SK-N-SH (cell line): ENCODE data around the gene FYB1. TPM values are rescaled to one million over a fixed set of nuclear protein-coding genes. Genes with fewer than 3 reads are reported as not detected.

Experiments
- CTCF ChIA-PET: fragments of 300-600, 350-600 bp; formaldehyde crosslinking; extraction: SDS; loops from one replicate; lab custom pipeline; 2021; lab: Yijun Ruan, JAX
- POLR2A ChIA-PET: fragments of 350-600 bp; sonication (Branson Sonifier 250); formaldehyde crosslinking; extraction: SDS; loops from one replicate; lab custom pipeline; 2020; ENCODE audit warnings: antibody characterized with exemption, inconsistent platforms; lab: Yijun Ruan, JAX
- DNase-seq: peaks from one replicate; pipeline ENCODE4 v3.0.0; 2012
- H2AFZ ChIP-seq: fragments of 200-600 bp; sonication (generic); 2 replicates; pipeline ENCODE4 v1.8.1; 2016; ENCODE audit warnings: antibody characterized with exemption, mild to moderate bottlenecking, low read depth
- H3F3A ChIP-seq: fragments of 200-600 bp; sonication (generic); replicated peaks from 2 replicates; pipeline ENCODE3; 2016; ENCODE audit warnings: antibody characterized with exemption, mild to moderate bottlenecking; ENCODE audit not compliant: insufficient read depth
- H3K27ac ChIP-seq, 2 experiments: fragments of 200-500 bp in 1 of 2; fragments of 200-600 bp in 1 of 2; sonication (Bioruptor generic) in 1 of 2; sonication (generic), shearing (Covaris generic) in 1 of 2; 2 replicates each; pipeline versions ENCODE4 v1.5.1 to v1.6.1; 2014 to 2016; ENCODE audit warnings: low read depth in 2 of 2, inconsistent platforms in 1 of 2, low read length in 1 of 2, mild to moderate bottlenecking in 1 of 2, mixed read lengths in 1 of 2
- H3K27me3 ChIP-seq: fragments of 200-600 bp; sonication (generic), shearing (Covaris generic); 2 replicates; pipeline ENCODE4 v1.6.1; 2016; ENCODE audit warnings: mixed run types; ENCODE audit not compliant: insufficient read depth
- H3K36me3 ChIP-seq, 2 experiments: fragments of 200-500 bp in 1 of 2; fragments of 200-600 bp in 1 of 2; sonication (Bioruptor generic) in 1 of 2; sonication (generic) in 1 of 2; replicated peaks in 1 of 2; 2 replicates each; pipeline versions ENCODE3 to v1.5.1; 2014 to 2016; ENCODE audit warnings: low read length in 1 of 2, mild to moderate bottlenecking in 1 of 2; ENCODE audit not compliant: insufficient read depth in 2 of 2, control insufficient read depth in 1 of 2
- H3K4me1 ChIP-seq, 2 experiments: fragments of 200-500 bp in 1 of 2; fragments of 200-600 bp in 1 of 2; sonication (Bioruptor generic) in 1 of 2; sonication (generic), shearing (Covaris generic) in 1 of 2; 2 replicates each; pipeline versions ENCODE4 v1.5.1 to v1.6.1; 2014 to 2016; ENCODE audit warnings: low read depth in 1 of 2, low read length in 1 of 2, mixed run types in 1 of 2; ENCODE audit not compliant: insufficient read depth in 2 of 2, control insufficient read depth in 1 of 2
- H3K4me2 ChIP-seq: fragments of 200-600 bp; sonication (generic), shearing (Covaris generic); 2 replicates; pipeline ENCODE4 v1.6.1; 2017; ENCODE audit warnings: mixed run types
- H3K4me3 ChIP-seq, 2 experiments: fragments of 200-500 bp in 1 of 2; fragments of 200-600 bp in 1 of 2; sonication (Bioruptor generic) in 1 of 2; sonication (generic), shearing (Covaris generic) in 1 of 2; 2 replicates each; pipeline versions ENCODE4 v1.5.1 to v1.8.1; 2014 to 2016; ENCODE audit warnings: low read depth in 2 of 2, inconsistent platforms in 1 of 2, low read length in 1 of 2, mild to moderate bottlenecking in 1 of 2, mixed read lengths in 1 of 2, moderate library complexity in 1 of 2
- H3K79me2 ChIP-seq: fragments of 200-600 bp; sonication (generic); 2 replicates; pipeline ENCODE4 v1.8.1; 2017; ENCODE audit warnings: mild to moderate bottlenecking; ENCODE audit not compliant: insufficient read depth
- H3K9ac ChIP-seq: fragments of 200-600 bp; sonication (generic); 2 replicates; pipeline ENCODE4 v1.6.1; 2017; ENCODE audit warnings: mixed run types
- H3K9me2 ChIP-seq: fragments of 200-600 bp; sonication (generic); 2 replicates; pipeline ENCODE4 v1.6.1; 2017; ENCODE audit warnings: mixed run types
- H3K9me3 ChIP-seq: fragments of 200-600 bp; sonication (generic); 2 replicates; pipeline ENCODE4 v1.6.1; 2017; ENCODE audit warnings: mixed run types, mild to moderate bottlenecking, moderate library complexity
- H4K20me1 ChIP-seq: fragments of 200-600 bp; sonication (generic); 2 replicates; pipeline ENCODE4 v1.6.1; 2017; ENCODE audit warnings: mild to moderate bottlenecking, mixed run types; ENCODE audit not compliant: insufficient read depth
- CTCF ChIP-seq: fragments of 200-600 bp; sonication (generic); IDR thresholded peaks from 2 replicates; pipeline ENCODE4 v1.6.1; 2017; ENCODE audit warnings: antibody characterized with exemption, mild to moderate bottlenecking, moderate library complexity
- ELF1 ChIP-seq: IDR thresholded peaks from 2 replicates; pipeline ENCODE4 v1.4.0; 2012
- EZH2phosphoT487 ChIP-seq: fragments of 200-600 bp; sonication (generic); IDR thresholded peaks from 2 replicates; pipeline ENCODE4 v1.6.1; 2017; ENCODE audit warnings: low read depth, mixed run types, mild to moderate bottlenecking, antibody characterized with exemption, moderate library complexity, borderline replicate concordance
- FOXJ3 ChIP-seq: sonication (generic); formaldehyde crosslinking; IDR thresholded peaks from 2 replicates; pipeline ENCODE4 v1.5.1; 2020; ENCODE audit warnings: mild to moderate bottlenecking, missing genetic modification reagents
- GABPA ChIP-seq: IDR thresholded peaks from 2 replicates; pipeline ENCODE4 v1.4.0; 2012; ENCODE audit warnings: low read depth, mild to moderate bottlenecking
- GATA2 ChIP-seq: sonication (generic); formaldehyde crosslinking; IDR thresholded peaks from 2 replicates; pipeline ENCODE4 v1.5.0; 2020; ENCODE audit warnings: mild to moderate bottlenecking, missing genetic modification reagents
- JUND ChIP-seq: IDR thresholded peaks from 2 replicates; pipeline ENCODE4 v1.4.0; 2012
- MAX ChIP-seq: IDR thresholded peaks from 2 replicates; pipeline ENCODE4 v1.4.0; 2012; ENCODE audit warnings: low read depth
- MEF2A ChIP-seq: IDR thresholded peaks from 2 replicates; pipeline ENCODE4 v1.4.0; 2012; ENCODE audit warnings: low read depth, borderline replicate concordance
- MXI1 ChIP-seq: IDR thresholded peaks from 2 replicates; pipeline ENCODE4 v1.6.1; 2012; ENCODE audit warnings: mild to moderate bottlenecking, low read depth, low read length, improper control_type of control experiment
- NRF1 ChIP-seq: IDR thresholded peaks from 2 replicates; pipeline ENCODE4 v1.6.1; 2012; ENCODE audit warnings: low read depth, mild to moderate bottlenecking, low read length
- POLR2AphosphoS5 ChIP-seq: IDR thresholded peaks from 2 replicates; pipeline ENCODE4 v1.6.1; 2012; ENCODE audit warnings: low read depth, low read length
- RCOR1 ChIP-seq: fragments of 150-350 bp; IDR thresholded peaks from 2 replicates; pipeline ENCODE4 v1.6.1; 2017; ENCODE audit warnings: antibody characterized with exemption, low read length
- REST ChIP-seq: IDR thresholded peaks from 2 replicates; pipeline ENCODE4 v1.6.1; 2012; ENCODE audit warnings: mild to moderate bottlenecking, low read depth, low read length, moderate library complexity
- RFX5 ChIP-seq: IDR thresholded peaks from 2 replicates; pipeline ENCODE4 v1.6.1; 2012; ENCODE audit warnings: mild to moderate bottlenecking, improper control_type of control experiment, low read length
- SIN3A ChIP-seq: IDR thresholded peaks from 2 replicates; pipeline ENCODE4 v1.6.1; 2012; ENCODE audit warnings: low read depth, mild to moderate bottlenecking, low read length, moderate library complexity, borderline replicate concordance
- SMC3 ChIP-seq: IDR thresholded peaks from 2 replicates; pipeline ENCODE4 v1.6.1; 2012; ENCODE audit warnings: low read depth, low read length, improper control_type of control experiment
- TCF12 ChIP-seq: IDR thresholded peaks from 2 replicates; pipeline ENCODE4 v1.4.0; 2012
- TEAD4 ChIP-seq: IDR thresholded peaks from 2 replicates; pipeline ENCODE4 v1.4.0; 2012; ENCODE audit warnings: mild to moderate bottlenecking, borderline replicate concordance; ENCODE audit not compliant: insufficient read depth
- USF2 ChIP-seq: fragments of 150-350 bp; IDR thresholded peaks from 2 replicates; pipeline ENCODE4 v1.6.1; 2017; ENCODE audit warnings: antibody characterized with exemption, low read length, low read depth, borderline replicate concordance
- YY1 ChIP-seq: IDR thresholded peaks from 2 replicates; pipeline ENCODE4 v1.4.0; 2012; ENCODE audit warnings: low read depth, mild to moderate bottlenecking
- WGBS: methylation state at CpG from one replicate; pipeline ENCODE4 v1.1.6; 2017; ENCODE audit warnings: low lambda C conversion rate; 5-methylcytosine and 5-hydroxymethylcytosine counted together
- polyA plus RNA-seq, 3 experiments: library from polyadenylated mRNA; depleted of rRNA; stranded (reverse); fragments of >200 nt; gene quantifications; 2 replicates each; pipeline ENCODE4 v1.2.3, GENCODE V29; 2012
- TF ChIP-seq, protein P1 (sequence below): fragments of 150-350 bp; IDR thresholded peaks from 2 replicates; pipeline ENCODE4 v1.6.1; 2016; ENCODE audit warnings: mild to moderate bottlenecking, low read depth, low read length

The FYB1 gene
- polyA plus RNA-seq, 1 of the 3 experiments (the other 2 are of a cell fraction) = not detected

GRCh38 chr5:39156082-39156481, 63.3 kb downstream of the FYB1 start:
- no peaks in the 10 kb centered on the region for H3K9me2 ChIP-seq
- no peaks in the 10 kb centered on the region for H3K4me1 ChIP-seq
- ChIA-PET CTCF (no interaction called here), POLR2A (no interaction called here)
- no peaks in the 10 kb centered on the region for H3K36me3 ChIP-seq
- peaks cover 63% of the 10 kb centered on the region; the same call in 1 of the 2 replicates for H3K27me3 ChIP-seq
- WGBS = 5% methylated on average over 4 of the region's 4 CpGs
- TF ChIP-seq TCF12 (no peak), CTCF (no peak), EZH2phosphoT487 (no peak)
- H3K9ac ChIP-seq = no peak overlapping the region
- H3K9me3 ChIP-seq = no peaks in the 10 kb centered on the region
- no peak overlapping the region for H3K4me2 ChIP-seq
- H3K4me3 ChIP-seq = no peak overlapping the region
- no peak for DNase-seq
- H4K20me1 ChIP-seq = no peaks in the 10 kb centered on the region
- no peaks in the 10 kb centered on the region for H3F3A ChIP-seq
- no peaks in the 10 kb centered on the region for H3K79me2 ChIP-seq
- no peak overlapping the region for H3K27ac ChIP-seq
- no peak overlapping the region for H2AFZ ChIP-seq

- Histone ChIP-seq H3K36me3 (no peaks in the 10 kb centered on the region), H3K79me2 (no peaks in the 10 kb centered on the region), H3K27ac (no peak overlapping the region), H3K9me2 (no peaks in the 10 kb centered on the region), H4K20me1 (no peaks in the 10 kb centered on the region), H3K27me3 (peaks cover 42% of the 10 kb centered on the region; the same call in 1 of the 2 replicates), H3K4me3 (no peak overlapping the region), H3K9me3 (no peaks in the 10 kb centered on the region), H3K4me2 (no peak overlapping the region), H3F3A (no peaks in the 10 kb centered on the region), H3K4me1 (no peaks in the 10 kb centered on the region), H3K9ac (no peak overlapping the region), H2AFZ (no peak overlapping the region)
- WGBS = 9% methylated on average over 2 of the region's 2 CpGs
- no peak for DNase-seq
- ChIA-PET CTCF (no interaction called here), POLR2A (no interaction called here)
- no peak for TF ChIP-seq FOXJ3 (CRISPR knock-in tag)
- TF ChIP-seq MXI1 = no peak
- TF ChIP-seq TEAD4 = no peak
- TF ChIP-seq YY1 = no peak
- TF ChIP-seq SIN3A = no peak
- TF ChIP-seq MEF2A = no peak
- no peak for TF ChIP-seq ELF1
- TF ChIP-seq GATA2 = no peak
- TF ChIP-seq NRF1 = no peak
- TF ChIP-seq EZH2phosphoT487 = no peak
- no peak for TF ChIP-seq MAX
- no peak for TF ChIP-seq REST
- TF ChIP-seq GABPA = no peak
- TF ChIP-seq USF2 = no peak
- TF ChIP-seq JUND = no peak
- TF ChIP-seq RCOR1 = no peak
- TF ChIP-seq SMC3 = no peak
- TF ChIP-seq RFX5 = no peak
- TF ChIP-seq, protein P1, sequence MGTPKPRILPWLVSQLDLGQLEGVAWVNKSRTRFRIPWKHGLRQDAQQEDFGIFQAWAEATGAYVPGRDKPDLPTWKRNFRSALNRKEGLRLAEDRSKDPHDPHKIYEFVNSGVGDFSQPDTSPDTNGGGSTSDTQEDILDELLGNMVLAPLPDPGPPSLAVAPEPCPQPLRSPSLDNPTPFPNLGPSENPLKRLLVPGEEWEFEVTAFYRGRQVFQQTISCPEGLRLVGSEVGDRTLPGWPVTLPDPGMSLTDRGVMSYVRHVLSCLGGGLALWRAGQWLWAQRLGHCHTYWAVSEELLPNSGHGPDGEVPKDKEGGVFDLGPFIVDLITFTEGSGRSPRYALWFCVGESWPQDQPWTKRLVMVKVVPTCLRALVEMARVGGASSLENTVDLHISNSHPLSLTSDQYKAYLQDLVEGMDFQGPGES = no peak
- TF ChIP-seq POLR2AphosphoS5 = no peak
Measured at GRCh38 chr5:39151745-39152144, 67.6 kb downstream of the FYB1 start.
